Chondrocyte (in vitro differentiated cells): Measurements from ENCODE around the gene AOC2. TPM values are rescaled to one million over a fixed set of nuclear protein-coding genes. Genes with fewer than 3 reads are reported as not detected.
"Not testable (repeated sequence)": the region's sequence is repeated elsewhere in the genome, so short reads cannot be mapped to it uniquely, and the experiment has no call there.

Source experiments
- DNase-seq: peaks from one replicate; pipeline ENCODE4 v3.0.0; 2021; ENCODE audit warnings: mixed read lengths, low spot score
- H3K27ac Mint-ChIP-seq: one replicate; pipeline ENCODE4 v1.8.0; 2021; ENCODE audit warnings: mild to moderate bottlenecking, moderate library complexity, mixed read lengths; ENCODE audit not compliant: unreplicated experiment
- H3K27me3 Mint-ChIP-seq: 2 replicates; pipeline ENCODE4 v1.8.0; 2021; ENCODE audit warnings: low read depth, mixed read lengths
- H3K36me3 Mint-ChIP-seq: 2 replicates; pipeline ENCODE4 v1.8.0; 2021; ENCODE audit warnings: low read depth, mixed read lengths
- H3K4me1 Mint-ChIP-seq: 2 replicates; pipeline ENCODE4 v1.8.0; 2021; ENCODE audit warnings: low read depth, mild to moderate bottlenecking, mixed read lengths
- H3K4me3 Mint-ChIP-seq: one replicate; pipeline ENCODE4 v1.8.0; 2021; ENCODE audit warnings: mild to moderate bottlenecking, moderate library complexity, mixed read lengths; ENCODE audit not compliant: unreplicated experiment
- H3K9me3 Mint-ChIP-seq: 2 replicates; pipeline ENCODE4 v1.8.0; 2021; ENCODE audit warnings: low read depth, mixed read lengths
- total RNA-seq: library from RNA; stranded (reverse); gene quantifications from 3 replicates; pipeline ENCODE4 v1.2.1, GENCODE V29; 2021
- TF ChIP-seq, protein P1 (sequence below): fragments of 200-600 bp; sonication (generic); IDR thresholded peaks from 2 replicates; pipeline ENCODE4 v1.5.0; 2021; ENCODE audit warnings: antibody characterized with exemption, mild to moderate bottlenecking, moderate library complexity

Gene AOC2
- total RNA-seq, 1 donor from 2014 or later, result 1.4 TPM

DNA sequence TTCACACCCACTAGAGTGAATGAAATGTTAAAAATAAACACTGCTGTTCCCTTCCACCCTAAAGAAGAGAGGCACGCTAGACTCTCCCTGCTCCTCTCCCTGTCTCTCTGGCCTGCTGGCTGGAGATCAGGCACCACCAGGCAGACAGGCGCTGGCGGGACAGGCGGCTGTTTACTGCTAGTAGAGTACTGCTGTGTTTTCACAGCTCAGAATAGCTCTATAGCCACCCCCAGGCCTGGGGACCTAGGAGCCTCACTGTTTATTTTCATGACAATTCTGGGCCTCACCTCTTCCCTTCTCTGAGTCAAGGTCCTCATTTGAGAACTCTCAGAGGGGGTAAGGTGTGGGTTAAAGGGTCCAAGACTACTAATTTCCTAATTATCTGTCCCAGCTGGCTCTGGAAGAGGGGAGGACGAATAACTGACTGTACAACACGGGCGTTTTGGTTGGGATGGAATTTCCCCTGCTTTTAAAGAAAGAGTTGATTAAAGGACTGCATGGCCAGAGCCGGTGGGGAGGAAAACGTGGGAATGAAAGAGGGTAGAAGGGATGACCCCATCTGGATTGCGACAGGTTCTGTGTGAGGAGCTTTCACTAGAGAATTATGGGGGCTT, 47.3 kb downstream of the AOC2 start:
- DNase-seq, result no peak
- TF ChIP-seq, protein P1, sequence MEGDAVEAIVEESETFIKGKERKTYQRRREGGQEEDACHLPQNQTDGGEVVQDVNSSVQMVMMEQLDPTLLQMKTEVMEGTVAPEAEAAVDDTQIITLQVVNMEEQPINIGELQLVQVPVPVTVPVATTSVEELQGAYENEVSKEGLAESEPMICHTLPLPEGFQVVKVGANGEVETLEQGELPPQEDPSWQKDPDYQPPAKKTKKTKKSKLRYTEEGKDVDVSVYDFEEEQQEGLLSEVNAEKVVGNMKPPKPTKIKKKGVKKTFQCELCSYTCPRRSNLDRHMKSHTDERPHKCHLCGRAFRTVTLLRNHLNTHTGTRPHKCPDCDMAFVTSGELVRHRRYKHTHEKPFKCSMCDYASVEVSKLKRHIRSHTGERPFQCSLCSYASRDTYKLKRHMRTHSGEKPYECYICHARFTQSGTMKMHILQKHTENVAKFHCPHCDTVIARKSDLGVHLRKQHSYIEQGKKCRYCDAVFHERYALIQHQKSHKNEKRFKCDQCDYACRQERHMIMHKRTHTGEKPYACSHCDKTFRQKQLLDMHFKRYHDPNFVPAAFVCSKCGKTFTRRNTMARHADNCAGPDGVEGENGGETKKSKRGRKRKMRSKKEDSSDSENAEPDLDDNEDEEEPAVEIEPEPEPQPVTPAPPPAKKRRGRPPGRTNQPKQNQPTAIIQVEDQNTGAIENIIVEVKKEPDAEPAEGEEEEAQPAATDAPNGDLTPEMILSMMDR, result no peak
- H3K27me3 Mint-ChIP-seq, result no peaks in the 10 kb centered on the region
- peaks cover 47% of the 10 kb centered on the region for H3K4me1 Mint-ChIP-seq
- H3K36me3 Mint-ChIP-seq, result no peaks in the 10 kb centered on the region
- H3K4me3 Mint-ChIP-seq, result peak overlapping the region; percentile 44
- H3K27ac Mint-ChIP-seq, result peak overlapping the region; percentile 93
- H3K9me3 Mint-ChIP-seq, result no peaks in the 10 kb centered on the region

DNA sequence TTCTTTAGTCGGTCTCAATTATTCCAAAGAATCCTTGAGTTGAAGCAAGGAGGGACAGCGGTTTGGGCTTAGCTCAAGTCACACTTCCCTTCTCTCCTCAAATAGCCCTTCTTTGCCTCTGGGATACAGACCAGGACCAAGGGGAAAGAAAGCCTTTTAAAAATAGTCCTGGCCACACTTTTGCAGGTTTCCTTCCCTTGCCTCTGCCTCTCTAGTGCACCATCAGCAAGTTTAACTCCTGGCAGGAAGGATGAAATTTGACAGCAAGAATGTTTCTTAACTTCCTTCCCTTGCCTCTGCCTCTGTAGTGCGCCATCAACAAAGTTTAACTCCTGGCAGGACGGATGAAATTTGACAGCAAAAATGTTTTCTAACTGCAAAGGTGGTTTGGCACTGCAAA, 49.0 kb downstream of the AOC2 start:
- Mint-ChIP-seq H3K4me1 (peaks cover 47% of the 10 kb centered on the region), H3K27ac (peak overlapping the region; percentile 54), H3K27me3 (no peaks in the 10 kb centered on the region), H3K4me3 (no peak overlapping the region), H3K9me3 (no peaks in the 10 kb centered on the region), H3K36me3 (no peaks in the 10 kb centered on the region)
- DNase-seq, result no peak
- TF ChIP-seq, protein P1, result no peak

DNA sequence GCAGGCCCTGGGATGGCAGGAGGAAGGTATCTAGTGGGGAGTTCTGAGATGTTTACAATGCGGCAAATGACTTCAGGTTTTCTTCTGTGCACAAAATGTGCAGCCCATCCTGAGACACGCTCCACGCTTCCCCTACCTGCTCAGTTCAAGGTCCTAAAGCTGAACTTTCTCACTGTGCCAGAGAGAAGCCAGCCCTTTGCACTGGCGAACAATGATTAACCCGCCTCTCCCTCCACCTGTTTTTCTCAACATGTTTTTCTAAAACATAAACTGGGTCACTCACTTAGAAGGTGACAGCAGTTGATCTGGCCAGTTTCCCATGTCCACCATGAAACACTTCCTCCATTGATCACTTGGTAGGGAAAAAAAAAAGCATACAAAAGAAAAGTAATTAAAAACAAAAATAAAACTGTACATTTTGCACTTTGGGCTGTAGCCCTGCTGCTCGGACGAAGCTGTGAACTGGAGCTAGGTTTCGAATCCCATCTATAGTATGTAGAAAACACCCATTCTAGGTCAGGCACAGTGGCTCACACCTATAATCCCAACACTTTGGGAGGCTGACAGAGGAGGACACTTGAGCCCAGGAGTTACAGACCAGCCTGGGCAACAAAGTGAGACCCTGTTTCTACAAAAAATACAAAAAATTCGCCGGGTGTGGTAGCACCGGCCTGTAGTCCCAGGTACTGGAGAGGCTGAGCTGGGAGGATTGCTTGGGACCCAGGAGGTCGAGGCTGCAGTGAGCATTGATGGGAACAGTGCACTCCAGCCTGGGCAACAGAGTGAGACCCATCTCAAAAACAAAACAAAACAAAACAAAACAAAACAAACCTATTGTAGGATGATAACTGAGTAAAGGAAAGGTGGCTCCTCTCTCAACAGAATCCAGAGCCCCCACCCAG, 50.2 kb downstream of the AOC2 start:
- Mint-ChIP-seq H3K27me3 (no peaks in the 10 kb centered on the region), H3K36me3 (no peaks in the 10 kb centered on the region), H3K4me1 (peaks cover 47% of the 10 kb centered on the region), H3K9me3 (no peaks in the 10 kb centered on the region), H3K4me3 (no peak overlapping the region), H3K27ac (peak overlapping the region; percentile 92)
- no peak for DNase-seq
- TF ChIP-seq, protein P1, result no peak

DNA sequence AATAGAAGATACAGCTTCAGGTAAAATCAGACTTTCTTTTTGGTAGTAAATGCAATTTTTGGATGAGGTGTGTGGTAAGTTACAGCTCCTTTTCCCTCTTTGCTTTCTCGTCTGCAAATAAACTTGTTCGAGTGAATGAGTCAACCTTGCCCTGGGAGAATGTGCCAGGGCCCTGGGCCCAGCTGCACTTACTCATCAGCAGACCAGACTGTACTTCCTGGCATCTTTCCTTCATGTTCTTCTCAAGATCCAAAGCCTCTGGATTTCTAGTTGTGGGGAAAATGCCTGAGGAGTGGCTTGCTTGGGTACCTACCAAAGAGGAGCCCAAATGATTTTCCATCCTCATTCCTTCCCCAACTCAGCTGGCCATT, 50.8 kb downstream of the AOC2 start:
- Mint-ChIP-seq H3K27ac (peak overlapping the region; percentile 92), H3K4me1 (peaks cover 44% of the 10 kb centered on the region), H3K27me3 (no peaks in the 10 kb centered on the region), H3K36me3 (no peaks in the 10 kb centered on the region), H3K9me3 (no peaks in the 10 kb centered on the region), H3K4me3 (no peak overlapping the region)
- no peak for DNase-seq
- TF ChIP-seq, protein P1, result no peak

DNA sequence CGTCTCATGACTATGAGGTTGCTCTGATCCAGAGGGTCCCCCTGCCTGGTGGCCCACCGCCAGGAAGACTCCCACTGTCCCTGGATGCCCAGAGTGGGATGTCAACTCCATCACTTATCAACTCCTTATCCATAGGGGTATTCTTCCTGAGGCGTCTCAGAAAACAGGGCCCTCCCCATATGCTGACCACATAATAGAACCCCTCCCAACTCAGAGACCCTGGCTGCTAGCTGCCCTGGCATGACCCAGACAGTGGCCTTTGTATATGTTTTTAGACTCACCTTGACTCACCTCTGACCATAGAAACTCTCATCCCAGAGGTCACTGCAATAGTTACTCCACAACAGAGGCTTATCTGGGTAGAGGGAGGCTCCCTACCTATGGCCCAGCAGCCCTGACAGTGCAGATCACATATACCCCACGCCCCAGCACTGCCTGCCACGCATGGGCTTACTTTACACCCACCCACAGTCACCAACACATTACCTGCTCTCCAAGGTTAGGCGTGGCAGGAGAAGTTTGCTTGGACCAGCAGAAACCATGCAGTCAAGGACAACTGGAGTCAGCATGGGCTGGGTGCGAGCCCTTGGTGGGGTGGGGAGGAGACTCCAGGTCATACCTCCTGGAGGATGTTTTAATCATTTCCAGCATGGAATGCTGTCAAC, 53.9 kb downstream of the AOC2 start:
- no peak overlapping the region for H3K4me3 Mint-ChIP-seq
- TF ChIP-seq, protein P1, result no peak
- H3K4me1 Mint-ChIP-seq, result peaks cover 25% of the 10 kb centered on the region
- H3K27me3 Mint-ChIP-seq, result no peaks in the 10 kb centered on the region
- H3K36me3 Mint-ChIP-seq, result no peaks in the 10 kb centered on the region
- DNase-seq, result peak; percentile 29
- H3K9me3 Mint-ChIP-seq, result no peaks in the 10 kb centered on the region
- no peak overlapping the region for H3K27ac Mint-ChIP-seq

DNA sequence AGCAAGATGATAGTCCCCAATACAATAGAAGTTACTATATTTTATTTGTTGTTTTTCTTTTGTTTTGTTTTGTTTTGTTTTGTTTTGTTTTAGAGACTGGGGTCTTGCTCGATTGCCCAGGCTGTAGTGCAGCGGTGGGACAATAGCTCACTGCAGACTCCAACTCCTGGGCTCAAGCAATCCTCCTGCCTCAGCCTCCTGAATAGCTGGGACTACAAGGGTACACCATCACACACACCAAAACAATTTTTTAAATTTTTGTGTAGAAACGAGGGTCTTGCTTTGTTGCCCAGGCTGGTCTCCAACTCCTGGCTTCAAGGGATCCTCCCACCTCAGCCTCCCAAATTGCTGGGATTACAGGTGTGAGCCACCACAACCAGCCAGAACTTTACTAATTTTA, 55.6 kb downstream of the AOC2 start:
- not testable (repeated sequence) for H3K4me1 Mint-ChIP-seq, H3K4me3 Mint-ChIP-seq, H3K9me3 Mint-ChIP-seq, H3K27me3 Mint-ChIP-seq, H3K36me3 Mint-ChIP-seq, H3K27ac Mint-ChIP-seq
- peak; percentile 1 for DNase-seq
